Measurements from ENCODE around the gene ANKRD9.

Gene ANKRD9

DNA sequence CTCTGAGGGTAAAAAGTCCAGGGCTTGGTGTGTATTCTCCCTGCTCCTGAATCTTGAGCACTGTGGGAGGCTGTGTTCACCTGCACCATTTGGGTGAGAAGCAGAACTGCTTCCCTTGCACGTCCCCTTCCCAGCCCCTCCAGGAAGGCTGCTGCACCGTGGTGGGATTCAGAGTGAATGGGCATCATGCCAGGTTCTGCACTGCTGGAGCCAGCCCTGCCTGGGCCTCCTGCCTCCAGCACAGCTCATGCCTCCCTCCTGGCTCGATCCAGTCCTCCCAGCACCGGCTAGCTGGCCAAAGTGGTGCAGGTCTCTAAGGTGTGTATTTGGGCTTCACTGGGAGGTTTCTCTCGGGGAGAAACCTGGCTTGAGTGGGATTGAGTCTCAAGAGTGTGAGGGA is 54.9 kb downstream of the ANKRD9 start:
- TF ChIP-seq, protein P1, sequence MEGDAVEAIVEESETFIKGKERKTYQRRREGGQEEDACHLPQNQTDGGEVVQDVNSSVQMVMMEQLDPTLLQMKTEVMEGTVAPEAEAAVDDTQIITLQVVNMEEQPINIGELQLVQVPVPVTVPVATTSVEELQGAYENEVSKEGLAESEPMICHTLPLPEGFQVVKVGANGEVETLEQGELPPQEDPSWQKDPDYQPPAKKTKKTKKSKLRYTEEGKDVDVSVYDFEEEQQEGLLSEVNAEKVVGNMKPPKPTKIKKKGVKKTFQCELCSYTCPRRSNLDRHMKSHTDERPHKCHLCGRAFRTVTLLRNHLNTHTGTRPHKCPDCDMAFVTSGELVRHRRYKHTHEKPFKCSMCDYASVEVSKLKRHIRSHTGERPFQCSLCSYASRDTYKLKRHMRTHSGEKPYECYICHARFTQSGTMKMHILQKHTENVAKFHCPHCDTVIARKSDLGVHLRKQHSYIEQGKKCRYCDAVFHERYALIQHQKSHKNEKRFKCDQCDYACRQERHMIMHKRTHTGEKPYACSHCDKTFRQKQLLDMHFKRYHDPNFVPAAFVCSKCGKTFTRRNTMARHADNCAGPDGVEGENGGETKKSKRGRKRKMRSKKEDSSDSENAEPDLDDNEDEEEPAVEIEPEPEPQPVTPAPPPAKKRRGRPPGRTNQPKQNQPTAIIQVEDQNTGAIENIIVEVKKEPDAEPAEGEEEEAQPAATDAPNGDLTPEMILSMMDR (IDR thresholded peaks at IDR 0.05; ENCODE audit: control insufficient read depth, extremely low read depth, insufficient read depth): no peak
- H3K4me3 ChIP-seq (ENCODE audit: low read depth, low read length): no peak overlapping the region

DNA sequence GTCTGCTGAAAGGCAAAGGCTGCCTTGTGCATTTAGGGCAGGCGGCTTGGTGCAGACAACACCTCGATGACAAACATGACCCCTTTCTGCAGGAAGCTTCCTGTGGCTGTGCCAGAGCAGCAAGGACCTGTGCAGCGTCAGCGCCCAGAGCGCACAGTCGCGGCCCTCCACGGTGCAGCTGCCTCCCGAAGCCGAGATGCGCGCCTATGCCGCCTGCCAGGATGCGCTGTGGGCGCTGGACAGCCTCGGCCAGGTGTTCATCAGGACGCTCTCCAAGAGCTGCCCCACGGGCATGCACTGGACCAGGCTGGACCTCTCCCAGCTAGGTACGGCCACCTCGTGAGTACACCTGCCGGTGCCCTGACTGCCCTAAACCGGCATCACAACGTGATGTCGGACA is 57.3 kb downstream of the ANKRD9 start:
- TF ChIP-seq, protein P1 (IDR thresholded peaks at IDR 0.05; ENCODE audit: control insufficient read depth, extremely low read depth, insufficient read depth): no peak
- H3K4me3 ChIP-seq (ENCODE audit: low read depth, low read length): no peak overlapping the region
- no peak for DNase-seq (ENCODE audit: low read depth)

More for the DNA sequence above, 54.9 kb downstream of the ANKRD9 start:
- no peak for DNase-seq (ENCODE audit: low read depth)

Measured in LNCaP clone FGC (cell line).